Fibroblast of the aortic adventitia (primary cell): Measurements from ENCODE around the gene PCNX4. TPM values are rescaled to one million over a fixed set of nuclear protein-coding genes. Genes with fewer than 3 reads are reported as not detected.

ENCODE experiments used
- DNase-seq: peaks from one replicate; pipeline ENCODE4 v3.0.0-alpha.2; 2010; ENCODE audit warnings: low read depth
- H3K4me3 ChIP-seq: 2 replicates; pipeline ENCODE4 v1.5.1; 2011; ENCODE audit warnings: low read depth, mild to moderate bottlenecking, control low read depth, low read length, moderate library complexity
- CTCF ChIP-seq: IDR thresholded peaks from 2 replicates; pipeline ENCODE4 v1.5.1; 2011; ENCODE audit warnings: mild to moderate bottlenecking, low read length, control low read depth, inconsistent platforms; ENCODE audit not compliant: insufficient read depth
- total RNA-seq: library from RNA; depleted of rRNA; stranded (reverse); fragments of >200 nt; gene quantifications from 2 replicates; pipeline ENCODE4 v1.2.3, GENCODE V29; 2012; ENCODE audit warnings: low replicate concordance

Gene PCNX4
- total RNA-seq, 1 donor, result 114 TPM

DNA sequence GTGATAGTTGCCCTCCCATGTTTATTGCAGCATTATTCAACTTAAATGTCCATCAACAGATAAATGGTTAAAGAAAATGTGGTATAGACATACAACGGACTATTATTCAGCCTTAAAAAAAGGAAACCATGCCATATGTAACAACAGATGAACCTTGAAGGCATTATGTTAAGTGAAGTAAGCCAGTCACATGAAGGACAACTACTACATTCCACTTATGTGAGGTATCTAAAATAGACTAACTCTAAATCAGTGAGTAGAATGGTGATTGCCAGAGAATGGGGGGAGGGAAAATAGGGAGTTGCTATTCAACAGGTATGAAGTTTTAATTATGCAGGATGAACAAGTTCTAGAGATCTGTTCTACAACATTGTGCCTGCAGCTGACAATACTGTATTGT, 10.1 kb downstream of the PCNX4 start:
- no peak overlapping the region for H3K4me3 ChIP-seq
- TF ChIP-seq CTCF, result no peak
- DNase-seq, result no peak

DNA sequence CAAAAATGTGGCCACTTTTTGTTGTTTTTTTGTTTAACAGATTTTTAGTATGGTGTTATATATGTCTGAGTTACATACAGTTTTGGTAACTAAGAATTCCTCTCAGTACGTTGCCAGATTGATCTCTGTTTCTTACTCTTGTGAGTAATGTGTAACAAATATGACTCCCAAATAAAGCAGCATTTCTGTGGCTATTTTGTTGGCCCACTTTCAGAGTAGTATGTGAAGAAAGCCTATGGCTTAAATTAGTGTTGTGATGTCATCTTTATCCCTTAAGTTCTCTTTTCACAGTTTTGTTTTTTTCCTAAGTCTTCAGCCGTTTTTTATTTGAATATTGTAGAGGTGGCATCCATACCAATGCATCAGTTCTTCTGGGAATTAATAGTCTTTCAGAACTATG, 10.7 kb downstream of the PCNX4 start:
- no peak for TF ChIP-seq CTCF
- H3K4me3 ChIP-seq, result no peak overlapping the region
- peak; percentile 89 for DNase-seq

DNA sequence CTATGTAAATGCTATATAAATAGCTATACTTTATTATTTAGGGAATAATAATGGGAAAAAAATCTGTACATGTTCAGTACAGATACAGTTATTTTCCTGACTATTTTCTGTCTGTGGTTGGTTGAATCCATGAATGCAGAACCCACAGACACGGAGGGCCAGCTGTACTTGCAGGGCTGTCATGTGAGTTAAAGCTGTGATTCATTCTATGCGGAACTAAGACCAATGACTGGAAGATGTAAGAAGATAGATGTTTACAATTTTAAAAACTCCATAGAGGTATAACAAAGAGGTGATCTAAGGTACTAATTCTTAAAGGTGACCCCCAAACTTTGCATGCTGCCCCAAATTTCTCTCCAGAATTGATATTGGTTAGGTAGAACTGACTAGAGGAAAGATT, 14.6 kb downstream of the PCNX4 start:
- DNase-seq, result peak; percentile 58
- no peak for TF ChIP-seq CTCF
- no peak overlapping the region for H3K4me3 ChIP-seq

- no peak for TF ChIP-seq CTCF
- no peak for DNase-seq
- no peak overlapping the region for H3K4me3 ChIP-seq
These were observed 15.8 kb downstream of the PCNX4 start for GRCh38 chr14:60107477-60107876.

DNA sequence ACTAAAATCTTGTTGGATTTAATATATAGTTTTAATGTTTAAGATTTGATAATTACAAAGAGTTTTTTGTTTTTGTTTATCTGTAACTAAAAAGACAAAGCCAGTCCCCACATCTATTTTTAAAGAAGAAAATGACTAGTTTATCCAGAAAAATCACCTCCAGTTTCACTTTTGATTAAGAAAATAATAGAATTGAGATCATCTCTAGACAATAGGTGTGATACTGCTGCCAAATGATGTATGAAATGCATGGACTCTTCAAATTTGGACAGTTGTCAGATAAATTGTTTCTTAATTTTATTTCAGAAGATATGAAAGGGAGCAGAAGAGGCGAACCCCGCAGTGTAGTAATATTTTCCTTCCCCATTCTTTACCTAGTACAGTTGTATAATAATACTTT, 20.0 kb downstream of the PCNX4 start:
- TF ChIP-seq CTCF, result no peak
- no peak for DNase-seq
- no peak overlapping the region for H3K4me3 ChIP-seq

DNA sequence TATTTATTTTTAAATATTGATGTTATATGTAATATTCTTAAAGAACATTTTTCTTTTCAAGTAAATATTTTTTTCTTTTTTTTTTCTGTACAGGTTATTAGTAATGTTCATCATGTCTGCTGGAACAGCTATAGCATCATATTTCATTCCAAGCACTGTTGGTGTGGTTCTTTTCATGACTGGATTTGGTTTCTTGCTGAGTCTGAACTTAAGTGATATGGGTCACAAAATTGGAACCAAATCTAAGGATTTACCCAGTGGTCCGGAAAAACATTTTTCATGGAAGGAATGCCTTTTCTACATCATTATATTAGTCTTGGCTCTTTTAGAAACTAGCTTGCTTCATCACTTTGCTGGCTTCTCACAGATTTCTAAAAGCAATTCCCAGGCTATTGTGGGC, 23.2 kb downstream of the PCNX4 start:
- H3K4me3 ChIP-seq, result no peak overlapping the region
- TF ChIP-seq CTCF, result no peak
- peak; percentile 49 for DNase-seq

GRCh38 chr14:60116181-60116580, 24.5 kb downstream of the PCNX4 start:
- no peak overlapping the region for H3K4me3 ChIP-seq
- TF ChIP-seq CTCF, result no peak

More at GRCh38 chr14:60116181-60116580, 24.5 kb downstream of the PCNX4 start:
- DNase-seq, result peak; percentile 12
